OCI-LY7 (cell line): ENCODE data around the gene CTPS2.

Experiments
- CTCF ChIP-seq: fragments of 200-600 bp; sonication (generic); conservative IDR thresholded peaks from 2 replicates; pipeline ENCODE4 v1.5.1; 2014; ENCODE audit warnings: mild to moderate bottlenecking, antibody characterized with exemption, low read length, moderate library complexity, mixed read lengths
- EZH2phosphoT487 ChIP-seq: fragments of 200-600 bp; sonication (generic); IDR thresholded peaks from 2 replicates; pipeline ENCODE4 v1.6.1; 2018; ENCODE audit warnings: low read depth, borderline replicate concordance, mild to moderate bottlenecking, mixed run types, antibody characterized with exemption, low read length, moderate library complexity, mixed read lengths

GRCh38 chrX:16653424-16653823 is 59.0 kb downstream of the CTPS2 start:
- TF ChIP-seq EZH2phosphoT487 (no peak), CTCF (no peak)
